ENCODE data around the gene IFTAP. TPM values are rescaled to one million over a fixed set of nuclear protein-coding genes. Genes with fewer than 3 reads are reported as not detected.

The IFTAP gene
- total and polyA plus RNA-seq, 2 of the 13 experiments (the other 11 are each of a cell fraction or from before 2014, with no cell fraction given) = 11.3 to 29.4 TPM

DNA sequence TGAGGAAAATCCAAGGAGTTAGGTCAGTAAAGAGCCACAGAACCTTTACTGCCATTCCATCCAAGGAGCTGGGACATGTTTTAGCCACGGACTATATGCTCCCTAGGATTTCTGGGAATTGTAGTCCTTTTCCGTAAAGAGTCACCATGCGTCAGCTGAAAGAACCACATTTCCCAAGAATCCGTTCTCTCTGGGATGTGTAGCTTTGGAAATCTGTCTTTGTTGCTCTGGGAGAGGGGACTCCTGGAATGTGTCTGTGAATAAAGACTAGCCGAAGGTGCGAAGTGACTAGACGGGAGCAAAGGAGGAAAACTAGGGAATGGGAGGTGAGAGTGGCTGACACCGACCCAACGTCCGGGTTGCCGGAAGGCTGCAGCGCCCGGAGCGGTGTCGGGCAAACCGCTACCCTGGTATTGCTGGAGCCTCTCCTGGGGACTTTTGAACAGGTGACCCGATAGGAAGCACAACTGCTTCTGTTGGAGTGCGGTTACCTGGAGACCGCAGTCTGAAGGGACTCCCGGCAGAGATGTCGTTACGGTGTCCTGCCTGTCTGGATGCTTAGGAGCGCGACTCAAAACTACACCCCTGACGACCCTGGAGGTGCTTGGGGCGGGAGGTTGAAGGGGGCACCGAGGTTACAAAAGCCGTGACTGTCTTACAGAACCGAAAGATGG, at the start of gene IFTAP (continued):
- TF ChIP-seq, protein P1, sequence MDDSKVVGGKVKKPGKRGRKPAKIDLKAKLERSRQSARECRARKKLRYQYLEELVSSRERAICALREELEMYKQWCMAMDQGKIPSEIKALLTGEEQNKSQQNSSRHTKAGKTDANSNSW (CRISPR knock-in tag; IDR thresholded peaks at IDR 0.05; ENCODE audit: borderline replicate concordance) = no peak
- peak; percentile 45; the same call in 1 of the 2 replicates for TF ChIP-seq SPEN (CRISPR knock-in tag; IDR thresholded peaks at IDR 0.05; ENCODE audit: low read depth)
- no peak for TF ChIP-seq MLXIP (CRISPR knock-in tag; IDR thresholded peaks at IDR 0.05; ENCODE audit: borderline replicate concordance)
- no peak; the same call in 1 of the 2 replicates for TF ChIP-seq ZNF460 (CRISPR knock-in tag; IDR thresholded peaks at IDR 0.05; ENCODE audit: borderline replicate concordance)
- TF ChIP-seq ZFY (CRISPR knock-in tag; IDR thresholded peaks at IDR 0.05) = peak; percentile 42; the same call in 1 of the 2 replicates
- TF ChIP-seq THRA (CRISPR knock-in tag; IDR thresholded peaks at IDR 0.05; ENCODE audit: borderline replicate concordance) = peak; percentile 49; the same call in 1 of the 2 replicates
- no peak for TF ChIP-seq KLF12 (CRISPR knock-in tag; IDR thresholded peaks at IDR 0.05; ENCODE audit: borderline replicate concordance)
- peak; percentile 67; the same call in 1 of the 2 replicates for TF ChIP-seq CBFB (CRISPR knock-in tag; IDR thresholded peaks at IDR 0.05)
- peak; percentile 48 for TF ChIP-seq XRCC5 (optimal IDR thresholded peaks at IDR 0.05; ENCODE audit: low read length)
- TF ChIP-seq JUNB (CRISPR knock-in tag; IDR thresholded peaks at IDR 0.05; ENCODE audit: borderline replicate concordance) = no peak
- no peak for TF ChIP-seq ZNF367 (CRISPR knock-in tag; IDR thresholded peaks at IDR 0.05; ENCODE audit: borderline replicate concordance)
- TF ChIP-seq EED (CRISPR knock-in tag; IDR thresholded peaks at IDR 0.05) = peak; percentile 48; the same call in 1 of the 2 replicates
- TF ChIP-seq NFYC (CRISPR knock-in tag; IDR thresholded peaks at IDR 0.05) = peak; percentile 27; the same call in 1 of the 2 replicates
- peak; percentile 0; the same call in 1 of the 2 replicates for TF ChIP-seq TSC22D2 (CRISPR knock-in tag; IDR thresholded peaks at IDR 0.05; ENCODE audit: borderline replicate concordance)
- 0 out of 2 replicates have a peak, but pooled peaks have one; percentile 26 for TF ChIP-seq ZKSCAN8 (CRISPR knock-in tag; IDR thresholded peaks at IDR 0.05; ENCODE audit: borderline replicate concordance)
- TF ChIP-seq NAIF1 (CRISPR knock-in tag; IDR thresholded peaks at IDR 0.05; ENCODE audit: borderline replicate concordance) = peak; percentile 89; the same call in 1 of the 2 replicates
- no peak for TF ChIP-seq SMARCE1 (IDR thresholded peaks at IDR 0.05; ENCODE audit: borderline replicate concordance)
- no peak for TF ChIP-seq DR1 (CRISPR knock-in tag; IDR thresholded peaks at IDR 0.05)
- TF ChIP-seq, protein P2, sequence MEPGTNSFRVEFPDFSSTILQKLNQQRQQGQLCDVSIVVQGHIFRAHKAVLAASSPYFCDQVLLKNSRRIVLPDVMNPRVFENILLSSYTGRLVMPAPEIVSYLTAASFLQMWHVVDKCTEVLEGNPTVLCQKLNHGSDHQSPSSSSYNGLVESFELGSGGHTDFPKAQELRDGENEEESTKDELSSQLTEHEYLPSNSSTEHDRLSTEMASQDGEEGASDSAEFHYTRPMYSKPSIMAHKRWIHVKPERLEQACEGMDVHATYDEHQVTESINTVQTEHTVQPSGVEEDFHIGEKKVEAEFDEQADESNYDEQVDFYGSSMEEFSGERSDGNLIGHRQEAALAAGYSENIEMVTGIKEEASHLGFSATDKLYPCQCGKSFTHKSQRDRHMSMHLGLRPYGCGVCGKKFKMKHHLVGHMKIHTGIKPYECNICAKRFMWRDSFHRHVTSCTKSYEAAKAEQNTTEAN (CRISPR knock-in tag; conservative IDR thresholded peaks at IDR 0.05) = no peak
- TF ChIP-seq HMG20A (CRISPR knock-in tag; IDR thresholded peaks at IDR 0.05; ENCODE audit: borderline replicate concordance) = no peak
- TF ChIP-seq SIX4 (CRISPR knock-in tag; IDR thresholded peaks at IDR 0.05) = no peak
- TF ChIP-seq NRL (CRISPR knock-in tag; IDR thresholded peaks at IDR 0.05; ENCODE audit: borderline replicate concordance) = no peak
- TF ChIP-seq, protein P3, sequence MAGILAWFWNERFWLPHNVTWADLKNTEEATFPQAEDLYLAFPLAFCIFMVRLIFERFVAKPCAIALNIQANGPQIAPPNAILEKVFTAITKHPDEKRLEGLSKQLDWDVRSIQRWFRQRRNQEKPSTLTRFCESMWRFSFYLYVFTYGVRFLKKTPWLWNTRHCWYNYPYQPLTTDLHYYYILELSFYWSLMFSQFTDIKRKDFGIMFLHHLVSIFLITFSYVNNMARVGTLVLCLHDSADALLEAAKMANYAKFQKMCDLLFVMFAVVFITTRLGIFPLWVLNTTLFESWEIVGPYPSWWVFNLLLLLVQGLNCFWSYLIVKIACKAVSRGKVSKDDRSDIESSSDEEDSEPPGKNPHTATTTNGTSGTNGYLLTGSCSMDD (CRISPR knock-in tag; IDR thresholded peaks at IDR 0.05) = no peak
- no peak for TF ChIP-seq NCOA5 (CRISPR knock-in tag; IDR thresholded peaks at IDR 0.05)

Data from HepG2 (cell line).